Upper lobe of left lung (tissue), 4 donors: ENCODE results near the gene SNX33.

ENCODE experiments used
- POLR2A ChIP-seq, 4 donors: fragments of 450-650 bp; IDR thresholded peaks; one replicate each; pipeline ENCODE4 v1.5.1; 2016 to 2017; ENCODE audit warnings: antibody characterized with exemption in 4 of 4, mild to moderate bottlenecking in 2 of 4
- TF ChIP-seq, protein P1 (sequence below), 6 experiments: fragments of 450-650 bp in 4 of 6; fragments of 200-600 bp in 2 of 6; sonication (generic) in 2 of 6; IDR thresholded peaks; one replicate each; pipeline ENCODE4 v1.5.1; 2016 to 2019; ENCODE audit warnings: antibody characterized with exemption in 6 of 6

- TF ChIP-seq, protein P1, sequence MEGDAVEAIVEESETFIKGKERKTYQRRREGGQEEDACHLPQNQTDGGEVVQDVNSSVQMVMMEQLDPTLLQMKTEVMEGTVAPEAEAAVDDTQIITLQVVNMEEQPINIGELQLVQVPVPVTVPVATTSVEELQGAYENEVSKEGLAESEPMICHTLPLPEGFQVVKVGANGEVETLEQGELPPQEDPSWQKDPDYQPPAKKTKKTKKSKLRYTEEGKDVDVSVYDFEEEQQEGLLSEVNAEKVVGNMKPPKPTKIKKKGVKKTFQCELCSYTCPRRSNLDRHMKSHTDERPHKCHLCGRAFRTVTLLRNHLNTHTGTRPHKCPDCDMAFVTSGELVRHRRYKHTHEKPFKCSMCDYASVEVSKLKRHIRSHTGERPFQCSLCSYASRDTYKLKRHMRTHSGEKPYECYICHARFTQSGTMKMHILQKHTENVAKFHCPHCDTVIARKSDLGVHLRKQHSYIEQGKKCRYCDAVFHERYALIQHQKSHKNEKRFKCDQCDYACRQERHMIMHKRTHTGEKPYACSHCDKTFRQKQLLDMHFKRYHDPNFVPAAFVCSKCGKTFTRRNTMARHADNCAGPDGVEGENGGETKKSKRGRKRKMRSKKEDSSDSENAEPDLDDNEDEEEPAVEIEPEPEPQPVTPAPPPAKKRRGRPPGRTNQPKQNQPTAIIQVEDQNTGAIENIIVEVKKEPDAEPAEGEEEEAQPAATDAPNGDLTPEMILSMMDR (IDR thresholded peaks at IDR 0.05) = peak in 1 of 6 experiments; percentile 14
- TF ChIP-seq POLR2A (IDR thresholded peaks at IDR 0.05) = peak in 3 of 4 donors; percentile 19 to 73 (median 33)
Measured at GRCh38 chr15:75625542-75626347, 22.0 kb upstream of the SNX33 start, which contains the start of gene SNUPN.
